HG03060 (cell line): ENCODE measurements around the gene GPR108.
"Not testable (repeated sequence)": the region's sequence is repeated elsewhere in the genome, so short reads cannot be mapped to it uniquely, and the experiment has no call there.

ENCODE experiments used
- ATAC-seq: cut with Tn5 transposase; IDR thresholded peaks from one replicate; pipeline ENCODE4 v1.9.1; 2021; ENCODE audit warnings: low read depth, moderate number of reproducible peaks; ENCODE audit not compliant: unreplicated experiment

GPR108 gene

GRCh38 chr19:6709549-6709948, 27.8 kb downstream of the GPR108 start:
- ATAC-seq, result no peak

DNA sequence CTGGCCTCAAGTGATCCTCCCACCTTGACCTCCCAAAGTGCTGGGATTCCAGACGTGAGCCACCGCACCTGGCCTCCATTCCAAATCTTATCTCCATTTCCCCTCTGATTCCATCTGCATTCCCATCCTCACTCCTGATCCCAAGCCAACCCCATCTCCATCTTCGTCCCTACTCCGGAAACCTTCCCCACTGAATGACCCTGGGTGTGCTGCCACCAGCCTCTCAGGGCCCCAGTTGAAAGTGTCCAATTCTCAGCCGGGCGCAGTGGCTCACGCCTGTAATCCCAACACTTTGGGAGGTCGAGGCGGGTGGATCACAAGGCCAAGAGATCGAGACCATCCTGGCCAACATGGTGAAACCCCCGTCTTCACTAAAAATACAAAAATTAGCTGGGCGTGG, 28.5 kb downstream of the GPR108 start:
- not testable (repeated sequence) for ATAC-seq

DNA sequence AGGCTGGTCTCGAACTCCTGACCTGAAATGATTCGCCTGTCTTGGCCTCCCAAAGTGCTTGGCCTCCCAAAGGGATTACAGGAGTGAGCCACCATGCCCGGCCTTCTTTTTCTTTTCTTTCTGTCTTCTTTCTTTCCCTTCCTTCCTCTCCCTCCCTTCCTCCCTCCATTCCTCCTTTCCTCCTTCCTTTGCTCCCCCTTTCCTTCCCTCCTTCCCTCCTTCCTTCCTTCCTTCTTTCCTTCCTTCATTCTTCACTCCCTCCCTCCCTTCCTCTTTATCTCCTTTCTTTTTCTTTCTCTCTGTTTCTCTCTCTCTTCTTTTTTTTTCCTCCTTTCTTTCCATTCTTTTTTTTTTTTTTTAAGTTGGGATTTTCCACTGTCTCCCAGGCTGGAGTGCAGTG, 29.0 kb downstream of the GPR108 start:
- no peak for ATAC-seq

DNA sequence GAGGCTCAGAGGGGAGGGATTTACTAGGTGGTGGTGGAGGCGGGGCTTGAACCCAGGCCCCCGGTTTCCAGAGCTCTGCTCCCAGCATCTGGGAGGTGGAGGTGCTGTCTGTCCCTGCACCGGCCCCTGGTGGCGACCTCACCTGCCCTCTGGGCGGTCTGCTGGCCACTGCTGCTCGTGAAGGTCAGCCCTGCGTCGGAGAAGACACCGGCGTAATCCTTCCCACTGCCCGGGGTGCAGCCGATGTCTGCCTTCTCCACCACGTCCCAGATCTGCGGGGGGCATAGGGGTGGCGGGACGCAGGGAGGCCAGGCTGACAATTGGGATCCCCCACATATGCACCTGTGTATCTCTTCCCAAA, 29.7 kb downstream of the GPR108 start:
- ATAC-seq, result no peak

- no peak for ATAC-seq
These were observed 30.2 kb downstream of the GPR108 start for GRCh38 chr19:6707011-6707657.

- no peak for ATAC-seq
These were observed 30.8 kb downstream of the GPR108 start for GRCh38 chr19:6706633-6706958.

- ATAC-seq, result no peak
These were observed 31.3 kb downstream of the GPR108 start for GRCh38 chr19:6705931-6706632.

- ATAC-seq, result no peak
These were observed 36.6 kb downstream of the GPR108 start for GRCh38 chr19:6700586-6701316.

DNA sequence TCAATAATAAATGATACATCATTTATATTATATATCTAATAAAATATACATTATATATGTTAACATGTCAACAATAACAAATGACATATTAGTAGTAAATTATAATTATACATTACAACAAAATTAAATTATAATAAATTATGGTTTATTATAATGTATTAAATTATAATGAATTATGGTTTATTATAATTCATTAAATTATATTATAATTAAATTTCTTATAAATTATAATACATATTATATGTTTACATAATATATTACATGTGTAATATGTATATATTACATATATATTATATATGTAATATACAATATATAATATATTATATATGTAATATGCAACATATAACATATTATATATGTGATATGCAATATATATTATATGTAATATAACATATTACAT, 37.4 kb downstream of the GPR108 start:
- ATAC-seq, result no peak

GRCh38 chr19:6697291-6697690, 40.1 kb downstream of the GPR108 start:
- ATAC-seq, result no peak

GRCh38 chr19:6696239-6696820, 41.0 kb downstream of the GPR108 start:
- ATAC-seq, result no peak

DNA sequence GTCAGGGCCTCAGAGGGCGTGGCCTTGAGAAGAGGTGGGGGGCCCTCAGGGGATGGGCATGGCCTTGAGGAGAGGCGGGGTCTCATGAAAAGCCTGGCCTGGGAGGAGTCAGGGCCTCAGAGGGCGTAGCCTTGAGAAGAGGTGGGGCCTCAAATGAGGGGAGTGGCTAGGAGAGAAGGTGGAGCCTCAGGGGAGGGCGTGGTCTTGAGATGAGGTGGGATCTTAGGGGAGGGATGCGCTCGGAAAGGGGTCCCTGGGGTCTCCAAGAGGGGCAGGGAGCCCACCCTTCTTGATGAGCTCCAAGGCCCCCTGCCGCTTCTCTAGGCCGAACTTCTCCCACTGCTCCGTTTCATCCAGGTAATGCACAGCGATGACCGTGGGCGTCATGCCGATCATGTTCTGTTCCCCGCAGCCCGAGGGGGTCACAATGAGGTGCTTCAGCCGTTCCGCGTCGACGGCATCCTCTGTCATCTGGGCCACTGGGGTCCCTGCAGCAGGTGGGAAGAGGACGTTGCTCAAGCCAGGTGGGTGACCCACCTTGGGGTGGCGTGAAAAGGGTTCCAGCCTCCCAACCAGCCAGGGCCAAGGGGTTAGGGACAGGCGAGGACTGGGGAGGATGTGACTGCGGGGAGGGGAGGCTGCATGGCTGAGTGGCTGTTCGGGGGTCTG, 43.1 kb downstream of the GPR108 start:
- ATAC-seq, result no peak

DNA sequence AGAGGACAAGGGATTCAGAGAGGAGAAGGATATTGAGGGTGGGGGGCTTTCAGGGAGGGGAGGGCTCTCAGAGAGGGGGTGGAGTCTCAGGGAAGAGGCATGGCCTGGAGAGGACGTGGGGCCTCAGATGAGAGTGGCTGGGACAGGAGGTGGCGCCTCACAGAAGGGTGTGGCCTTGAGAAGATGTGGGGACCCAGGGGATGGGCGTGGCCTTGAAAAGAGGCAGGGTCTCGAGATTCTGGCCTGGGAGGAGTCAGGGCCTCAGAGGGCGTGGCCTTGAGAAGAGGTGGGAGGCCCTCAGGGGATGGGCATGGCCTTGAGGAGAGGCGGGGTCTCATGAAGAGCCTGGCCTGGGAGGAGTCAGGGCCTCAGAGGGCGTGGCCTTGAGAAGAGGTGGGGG, 43.7 kb downstream of the GPR108 start:
- ATAC-seq, result no peak

DNA sequence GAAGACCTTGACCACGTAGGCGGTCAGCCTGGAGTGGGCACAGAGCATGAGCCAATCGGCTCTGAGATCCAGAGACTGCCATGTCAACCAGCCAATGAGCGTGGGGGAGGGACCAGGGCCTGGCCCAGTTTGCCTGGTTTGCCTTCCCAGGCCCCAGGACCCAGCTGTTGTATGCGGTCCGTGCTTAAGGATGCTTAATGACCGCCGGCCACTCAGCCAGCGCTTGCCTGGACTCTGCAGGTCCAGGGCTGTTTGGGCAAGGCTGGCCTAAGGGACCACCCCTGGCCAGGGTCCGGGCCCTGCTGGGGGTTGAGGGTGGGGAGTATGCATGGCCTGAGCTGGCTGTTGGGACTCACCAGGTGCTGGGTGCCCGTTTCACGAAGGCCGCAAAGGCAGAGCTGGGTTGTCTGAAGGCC, 44.3 kb downstream of the GPR108 start:
- no peak for ATAC-seq

GRCh38 chr19:6692027-6692426, 45.4 kb downstream of the GPR108 start:
- no peak for ATAC-seq

- ATAC-seq, result no peak
These were observed 46.0 kb downstream of the GPR108 start for GRCh38 chr19:6691342-6691741.

GRCh38 chr19:6690160-6690885, 47.1 kb downstream of the GPR108 start:
- ATAC-seq, result no peak

- no peak for ATAC-seq
These were observed 50.3 kb downstream of the GPR108 start for GRCh38 chr19:6687114-6687513.

GRCh38 chr19:6686628-6686975, 50.8 kb downstream of the GPR108 start:
- no peak for ATAC-seq

DNA sequence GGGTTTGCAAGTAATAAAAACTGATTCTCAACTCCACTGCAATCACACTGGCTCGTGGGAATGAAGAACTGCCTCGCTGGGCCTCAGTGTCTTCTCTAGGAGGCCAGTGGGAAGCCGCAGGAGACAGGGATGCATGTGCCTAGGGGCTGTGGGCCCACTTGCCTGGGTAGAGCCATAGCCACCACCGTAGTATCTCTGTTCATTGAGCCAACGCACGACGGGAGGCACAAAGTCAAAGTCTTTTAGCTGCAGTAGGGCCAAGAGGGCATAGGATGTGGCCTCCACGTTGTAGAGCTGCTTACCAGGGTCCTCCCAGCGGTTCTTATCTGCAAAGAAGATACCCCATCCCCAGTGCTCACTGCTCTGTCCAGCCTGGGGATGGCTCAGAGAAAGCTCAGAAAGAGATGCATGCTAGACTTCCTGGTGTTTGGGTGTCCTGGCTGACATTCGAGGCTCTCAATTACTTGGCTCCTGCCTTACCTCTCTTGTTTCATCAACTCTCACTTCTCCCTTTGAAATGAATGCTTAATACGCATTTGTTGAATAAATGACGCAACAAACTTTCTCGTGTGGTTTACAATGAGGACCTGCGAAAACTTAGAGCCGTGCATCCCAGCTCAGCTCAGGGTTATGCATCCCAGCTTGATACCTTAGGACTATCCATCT, 51.3 kb downstream of the GPR108 start:
- ATAC-seq, result no peak
